Gastroesophageal sphincter (tissue), 3 donors: ENCODE results near the gene FAM98B.

Experiments
- POLR2A ChIP-seq, 2 donors: fragments of 450-650 bp; IDR thresholded peaks; one replicate each; pipeline ENCODE4 v1.6.1; 2017; ENCODE audit warnings: antibody characterized with exemption in 2 of 2, mild to moderate bottlenecking in 2 of 2, moderate library complexity in 1 of 2
- POLR2AphosphoS5 ChIP-seq: sonication (generic); formaldehyde crosslinking; IDR thresholded peaks from one replicate; pipeline ENCODE4 v1.6.1; 2017; ENCODE audit warnings: antibody characterized with exemption
- TF ChIP-seq, protein P1 (sequence below), 4 experiments: fragments of 200-600 bp in 2 of 4; fragments of 450-650 bp in 2 of 4; sonication (generic) in 1 of 4; IDR thresholded peaks; one replicate each; pipeline ENCODE4 v1.5.1; 2017 to 2019; ENCODE audit warnings: antibody characterized with exemption in 4 of 4, mild to moderate bottlenecking in 2 of 4, moderate library complexity in 2 of 4

DNA sequence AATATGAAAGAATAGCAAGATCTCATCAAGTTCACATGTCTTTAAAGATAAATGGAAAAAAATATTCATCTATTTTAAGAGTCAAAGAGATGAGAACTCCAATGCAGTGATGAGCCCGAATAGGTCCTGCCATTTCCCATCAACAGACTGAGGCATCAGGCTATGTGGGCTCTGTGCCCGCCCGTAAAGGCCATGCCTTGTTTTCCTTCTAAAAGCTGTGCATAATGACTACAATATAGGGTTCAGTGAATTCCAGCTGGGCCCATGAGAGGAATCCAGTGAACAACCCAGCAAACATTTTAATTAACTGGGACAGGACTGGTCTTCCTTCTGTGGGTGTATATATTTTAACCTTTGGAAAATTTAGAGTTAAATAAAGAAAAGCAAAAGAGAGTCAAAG lies 66.1 kb downstream of the FAM98B start:
- TF ChIP-seq, protein P1, sequence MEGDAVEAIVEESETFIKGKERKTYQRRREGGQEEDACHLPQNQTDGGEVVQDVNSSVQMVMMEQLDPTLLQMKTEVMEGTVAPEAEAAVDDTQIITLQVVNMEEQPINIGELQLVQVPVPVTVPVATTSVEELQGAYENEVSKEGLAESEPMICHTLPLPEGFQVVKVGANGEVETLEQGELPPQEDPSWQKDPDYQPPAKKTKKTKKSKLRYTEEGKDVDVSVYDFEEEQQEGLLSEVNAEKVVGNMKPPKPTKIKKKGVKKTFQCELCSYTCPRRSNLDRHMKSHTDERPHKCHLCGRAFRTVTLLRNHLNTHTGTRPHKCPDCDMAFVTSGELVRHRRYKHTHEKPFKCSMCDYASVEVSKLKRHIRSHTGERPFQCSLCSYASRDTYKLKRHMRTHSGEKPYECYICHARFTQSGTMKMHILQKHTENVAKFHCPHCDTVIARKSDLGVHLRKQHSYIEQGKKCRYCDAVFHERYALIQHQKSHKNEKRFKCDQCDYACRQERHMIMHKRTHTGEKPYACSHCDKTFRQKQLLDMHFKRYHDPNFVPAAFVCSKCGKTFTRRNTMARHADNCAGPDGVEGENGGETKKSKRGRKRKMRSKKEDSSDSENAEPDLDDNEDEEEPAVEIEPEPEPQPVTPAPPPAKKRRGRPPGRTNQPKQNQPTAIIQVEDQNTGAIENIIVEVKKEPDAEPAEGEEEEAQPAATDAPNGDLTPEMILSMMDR (IDR thresholded peaks at IDR 0.05): no peak
- TF ChIP-seq POLR2AphosphoS5 (no peak), POLR2A (IDR thresholded peaks at IDR 0.05) (no peak)
